Measurements from ENCODE around the gene CKAP4. TPM values are rescaled to one million over a fixed set of nuclear protein-coding genes. Genes with fewer than 3 reads are reported as not detected.

CKAP4 gene
- total and polyA plus RNA-seq, 2 of the 13 experiments (the other 11 are each of a cell fraction or from before 2014, with no cell fraction given): 39.2 to 70.2 TPM

- H3K79me2 ChIP-seq (ENCODE audit: insufficient read depth, low read length): no peaks in the 10 kb centered on the region
- peak overlapping the region in 1 of 3 experiments; percentile 14; a peak in 1 of 6 replicates for H3K4me3 ChIP-seq (replicated peaks in 1 of 3; ENCODE audit: insufficient read depth in 1 of 3, low read depth in 2 of 3, low read length in 3 of 3)
- no peak for TF ChIP-seq ZNF251 (CRISPR knock-in tag; IDR thresholded peaks at IDR 0.05)
- TF ChIP-seq ZNF883 (CRISPR knock-in tag; IDR thresholded peaks at IDR 0.05; ENCODE audit: not compliant biosample characterization): peak; percentile 2
- H3K4me2 ChIP-seq (ENCODE audit: low read depth, low read length): peak overlapping the region; percentile 76
- no peaks in the 10 kb centered on the region for H4K20me1 ChIP-seq (ENCODE audit: insufficient read depth, low read length)
- 76% methylated on average over 9 of the region's 9 CpGs for WGBS (ENCODE audit: low lambda C conversion rate)
- BruUV-seq (replicated peaks): no TSS peak
- intact Hi-C loops (cut with micrococcal nuclease; ENCODE audit: unreplicated experiment) (no loop called here), in situ Hi-C loops (cut with HindIII; ENCODE audit: extremely low pct_ligation_motif_present, low pct_unique_long_range_greater_than_20kb) (no loop called here)
- peaks cover 2 to 24% of the 10 kb centered on the region in 2 experiments; a peak in 3 of 5 replicates for H3K27me3 ChIP-seq (ENCODE audit: control insufficient read depth in 1 of 2, insufficient read depth in 2 of 2, low read length in 2 of 2)
- ATAC-seq (peak; percentile 35), FAIRE-seq (no peak), DNase-seq (ENCODE audit: low spot score) (no peak)
- H3K9ac ChIP-seq (ENCODE audit: insufficient read depth, low read depth, low read length): no peak overlapping the region
- H3K4me1 ChIP-seq (ENCODE audit: insufficient read depth, low read length): peaks cover 64% of the 10 kb centered on the region
- no peaks in the 10 kb centered on the region for H3K9me3 ChIP-seq (ENCODE audit: low read length)
- ChIA-PET CTCF (ENCODE audit: low intra/inter-chr PET ratio, low total read pairs) (no interaction called here), POLR2A (interaction anchor here (1.1 to 1.2 kb wide), 2 partner anchors 28 to 29 kb away, joined by 3 read pairs; partner anchors contain the start of gene CKAP4)
- no peaks in the 10 kb centered on the region for H3K36me3 ChIP-seq (replicated peaks in 1 of 2; ENCODE audit: control insufficient read depth in 1 of 2, insufficient read depth in 2 of 2, low read length in 2 of 2)
- H3K27ac ChIP-seq (ENCODE audit: extremely low read length, insufficient read depth, low read length): no peak overlapping the region
- no peak overlapping the region for H2AFZ ChIP-seq (ENCODE audit: low read length)
Observed at GRCh38 chr12:106275458-106275857, 27.6 kb upstream of the CKAP4 start.

- ATAC-seq (peak; percentile 92), DNase-seq (ENCODE audit: low spot score) (peak; percentile 87), FAIRE-seq (peak; percentile 87)
- peak overlapping the region; percentile 45 for H3K9ac ChIP-seq (ENCODE audit: insufficient read depth, low read depth, low read length)
- CTCF ChIA-PET (ENCODE audit: low intra/inter-chr PET ratio, low total read pairs): no interaction called here
- WGBS (ENCODE audit: low lambda C conversion rate): 7% methylated on average over 7 of the region's 7 CpGs
- no peaks in the 10 kb centered on the region for H3K79me2 ChIP-seq (ENCODE audit: insufficient read depth, low read length)
- peak overlapping the region; percentile 69 for H2AFZ ChIP-seq (ENCODE audit: low read length)
- in situ Hi-C loops (cut with HindIII; ENCODE audit: extremely low pct_ligation_motif_present, low pct_unique_long_range_greater_than_20kb) (no loop called here), intact Hi-C loops (cut with micrococcal nuclease; ENCODE audit: unreplicated experiment) (no loop called here)
- H3K4me1 ChIP-seq (ENCODE audit: insufficient read depth, low read length): peaks cover 57% of the 10 kb centered on the region
- H3K27me3 ChIP-seq (ENCODE audit: control insufficient read depth in 1 of 2, insufficient read depth in 2 of 2, low read length in 2 of 2): peaks cover 2 to 18% of the 10 kb centered on the region in 2 experiments; a peak in 3 of 5 replicates
- no peaks in the 10 kb centered on the region for H3K9me3 ChIP-seq (ENCODE audit: low read length)
- no peaks in the 10 kb centered on the region for H4K20me1 ChIP-seq (ENCODE audit: insufficient read depth, low read length)
- H3K4me3 ChIP-seq (replicated peaks in 1 of 3; ENCODE audit: insufficient read depth in 1 of 3, low read depth in 2 of 3, low read length in 3 of 3): peak overlapping the region; percentile 0 to 42 (median 19); a peak in 5 of 6 replicates
- POLR2A ChIA-PET: interaction anchor here (0.9 to 1.7 kb wide), 7 partner anchors 10 to 1039 kb away, joined by 3 to 7 read pairs (median 3); partner anchors contain the start of genes APPL2, CKAP4 and POLR3B
- BruUV-seq (replicated peaks): no TSS peak
- no peaks in the 10 kb centered on the region for H3K36me3 ChIP-seq (replicated peaks in 1 of 2; ENCODE audit: control insufficient read depth in 1 of 2, insufficient read depth in 2 of 2, low read length in 2 of 2)
- peak overlapping the region; percentile 83 for H3K27ac ChIP-seq (ENCODE audit: extremely low read length, insufficient read depth, low read length)
- peak overlapping the region; percentile 76 for H3K4me2 ChIP-seq (ENCODE audit: low read depth, low read length)
- TF ChIP-seq U2AF2 (IDR thresholded peaks at IDR 0.05; ENCODE audit: low read depth, low read length): no peak
- TF ChIP-seq BRCA1 (CRISPR knock-in tag; IDR thresholded peaks at IDR 0.05): no peak; the same call in 1 of the 2 replicates
- 0 out of 2 replicates have a peak, but pooled peaks have one; percentile 54 for TF ChIP-seq ZNF20 (CRISPR knock-in tag; IDR thresholded peaks at IDR 0.05)
- no peak for TF ChIP-seq SP4 (CRISPR knock-in tag; IDR thresholded peaks at IDR 0.05)
- no peak for TF ChIP-seq KDM6A (CRISPR knock-in tag; IDR thresholded peaks at IDR 0.05; ENCODE audit: low read depth)
- no peak for TF ChIP-seq CEBPB (IDR thresholded peaks at IDR 0.05; ENCODE audit: borderline replicate concordance, low read depth, low read length)
- peak; percentile 15; the same call in 1 of the 2 replicates for TF ChIP-seq ZNF441 (CRISPR knock-in tag; IDR thresholded peaks at IDR 0.05; ENCODE audit: borderline replicate concordance)
- peak; percentile 75; the same call in 1 of the 2 replicates for TF ChIP-seq HNRNPUL1 (IDR thresholded peaks at IDR 0.05; ENCODE audit: low read depth, low read length)
- TF ChIP-seq MED1 (CRISPR knock-in tag; IDR thresholded peaks at IDR 0.05): peak; percentile 65
- no peak for TF ChIP-seq CCDC6 (CRISPR knock-in tag; IDR thresholded peaks at IDR 0.05)
- TF ChIP-seq MEIS1 (CRISPR knock-in tag; IDR thresholded peaks at IDR 0.05; ENCODE audit: borderline replicate concordance): no peak
- peak; percentile 79 for TF ChIP-seq SOX5 (CRISPR knock-in tag; IDR thresholded peaks at IDR 0.05; ENCODE audit: borderline replicate concordance)
- peak; percentile 34; the same call in 1 of the 2 replicates for TF ChIP-seq ZNF878 (CRISPR knock-in tag; IDR thresholded peaks at IDR 0.05)
- peak; percentile 52; the same call in 1 of the 2 replicates for TF ChIP-seq ZNF501 (CRISPR knock-in tag; IDR thresholded peaks at IDR 0.05)
- TF ChIP-seq NFE2 (CRISPR knock-in tag; IDR thresholded peaks at IDR 0.05): no peak
- peak; percentile 72; the same call in 1 of the 2 replicates for TF ChIP-seq PHF21A (CRISPR knock-in tag; IDR thresholded peaks at IDR 0.05)
- no peak; the same call in 1 of the 2 replicates for TF ChIP-seq SOX13 (IDR thresholded peaks at IDR 0.05)
- peak in 1 of 2 experiments; percentile 85; a peak in 2 of 4 replicates for TF ChIP-seq SOX13 (CRISPR knock-in tag; conservative IDR thresholded peaks at IDR 0.05 in 1 of 2, IDR thresholded peaks at IDR 0.05 in 1 of 2)
Observed at GRCh38 chr12:106274575-106275121, 26.8 kb upstream of the CKAP4 start.

All from HepG2 (cell line).